ENCODE results near the gene MCUB. TPM values are rescaled to one million over a fixed set of nuclear protein-coding genes. Genes with fewer than 3 reads are reported as not detected.

MCUB gene
- polyA plus RNA-seq, 3 donors, result 117 to 125 (median 123) TPM

DNA sequence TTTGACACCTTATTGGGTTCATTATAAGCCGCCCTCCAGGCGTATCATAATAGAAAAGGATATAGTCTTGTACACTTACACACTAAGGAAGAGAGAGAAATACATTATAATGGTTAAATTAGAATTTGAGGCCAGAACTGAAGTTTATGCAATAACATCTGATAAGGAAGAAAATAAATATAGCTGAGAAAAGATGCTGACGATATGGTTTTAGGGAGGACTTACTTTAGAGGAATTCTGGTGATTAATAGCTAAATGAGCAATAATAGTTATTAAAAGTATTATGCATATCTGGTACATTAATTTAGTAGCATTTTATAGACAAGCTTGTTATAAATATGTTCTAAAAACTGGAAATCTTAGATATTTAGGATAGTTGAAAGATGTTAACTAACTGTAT, 12.1 kb downstream of the MCUB start:
- DNase-seq, result no peak
- Histone ChIP-seq H2AFZ (ENCODE audit: insufficient read depth, low read depth, low read length, poor library complexity, severe bottlenecking) (no peak overlapping the region), H3K4me3 (replicated peaks in 1 of 3; ENCODE audit: low read depth in 2 of 3, low read length in 3 of 3) (no peak overlapping the region), H3K4me2 (replicated peaks; ENCODE audit: extremely low read depth, low read length, poor library complexity, severe bottlenecking) (no peak overlapping the region), H3K9ac (ENCODE audit: insufficient read depth, low read length, poor library complexity, severe bottlenecking) (no peak overlapping the region), H3K27me3 (ENCODE audit: control insufficient read depth in 2 of 2, insufficient read depth in 2 of 2, low read length in 2 of 2) (no peaks in the 10 kb centered on the region), H3K4me1 (ENCODE audit: control insufficient read depth in 1 of 2, insufficient read depth in 2 of 2, low read length in 2 of 2) (peaks cover 0 to 3% of the 10 kb centered on the region in 2 donors), H3K27ac (ENCODE audit: low read depth in 1 of 2, low read length in 2 of 2) (no peak overlapping the region), H4K20me1 (ENCODE audit: insufficient read depth, low read length) (peaks cover 96% of the 10 kb centered on the region), H3K9me3 (replicated peaks in 1 of 2; ENCODE audit: control insufficient read depth in 1 of 2, insufficient read depth in 1 of 2, low read length in 2 of 2) (peaks cover 0 to 6% of the 10 kb centered on the region in 2 donors), H3K36me3 (replicated peaks in 1 of 2; ENCODE audit: control insufficient read depth in 1 of 2, insufficient read depth in 2 of 2, low read length in 2 of 2) (peaks cover 0 to 16% of the 10 kb centered on the region in 2 donors), H3K79me2 (ENCODE audit: insufficient read depth, low read length) (peaks cover 88% of the 10 kb centered on the region)
- Mint-ChIP-seq H3K27ac (no peak overlapping the region), H3K27me3 (ENCODE audit: low read depth in 3 of 3) (peaks cover 0 to 1% (median 1%) of the 10 kb centered on the region in 3 donors), H3K9me3 (peaks cover 0 to 9% (median 5%) of the 10 kb centered on the region in 7 donors), H3K4me3 (no peak overlapping the region), H3K36me3 (peaks cover 8 to 31% of the 10 kb centered on the region in 2 donors), H3K4me1 (peaks cover 18% of the 10 kb centered on the region)
- no CpG with 5 or more reads among the region's 3 CpGs for whole genome bisulfite sequencing (ENCODE audit: insufficient coverage)
- TF ChIP-seq, protein P1, sequence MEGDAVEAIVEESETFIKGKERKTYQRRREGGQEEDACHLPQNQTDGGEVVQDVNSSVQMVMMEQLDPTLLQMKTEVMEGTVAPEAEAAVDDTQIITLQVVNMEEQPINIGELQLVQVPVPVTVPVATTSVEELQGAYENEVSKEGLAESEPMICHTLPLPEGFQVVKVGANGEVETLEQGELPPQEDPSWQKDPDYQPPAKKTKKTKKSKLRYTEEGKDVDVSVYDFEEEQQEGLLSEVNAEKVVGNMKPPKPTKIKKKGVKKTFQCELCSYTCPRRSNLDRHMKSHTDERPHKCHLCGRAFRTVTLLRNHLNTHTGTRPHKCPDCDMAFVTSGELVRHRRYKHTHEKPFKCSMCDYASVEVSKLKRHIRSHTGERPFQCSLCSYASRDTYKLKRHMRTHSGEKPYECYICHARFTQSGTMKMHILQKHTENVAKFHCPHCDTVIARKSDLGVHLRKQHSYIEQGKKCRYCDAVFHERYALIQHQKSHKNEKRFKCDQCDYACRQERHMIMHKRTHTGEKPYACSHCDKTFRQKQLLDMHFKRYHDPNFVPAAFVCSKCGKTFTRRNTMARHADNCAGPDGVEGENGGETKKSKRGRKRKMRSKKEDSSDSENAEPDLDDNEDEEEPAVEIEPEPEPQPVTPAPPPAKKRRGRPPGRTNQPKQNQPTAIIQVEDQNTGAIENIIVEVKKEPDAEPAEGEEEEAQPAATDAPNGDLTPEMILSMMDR (IDR thresholded peaks at IDR 0.05), result no peak
- intact Hi-C loops (cut with micrococcal nuclease), result no loop called here

DNA sequence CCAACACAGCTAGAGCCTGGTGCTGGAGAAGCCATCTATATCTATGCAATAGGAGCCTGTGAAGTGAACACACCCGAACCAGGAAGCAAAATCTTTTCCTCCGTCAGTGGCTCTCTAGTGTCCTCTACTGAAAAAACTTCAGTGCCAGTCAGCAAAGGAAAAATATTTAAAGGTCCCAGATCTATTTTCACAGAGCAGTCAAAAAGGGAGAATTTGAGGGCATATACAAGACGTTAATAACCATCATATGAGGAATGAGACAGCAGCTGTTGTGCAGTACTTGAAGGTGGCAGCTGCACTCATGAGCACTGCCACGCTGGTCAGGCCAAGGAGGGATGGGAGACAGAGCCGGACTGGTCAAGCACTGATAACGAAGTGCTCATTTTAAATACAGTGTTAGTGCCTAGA, 14.4 kb downstream of the MCUB start:
- Histone ChIP-seq H3K27ac (ENCODE audit: low read depth in 1 of 2, low read length in 2 of 2) (peak overlapping the region in 1 of 2 donors; percentile 27), H3K27me3 (ENCODE audit: control insufficient read depth in 2 of 2, insufficient read depth in 2 of 2, low read length in 2 of 2) (no peaks in the 10 kb centered on the region), H3K79me2 (ENCODE audit: insufficient read depth, low read length) (peaks cover 90% of the 10 kb centered on the region), H3K9ac (ENCODE audit: insufficient read depth, low read length, poor library complexity, severe bottlenecking) (no peak overlapping the region), H3K4me1 (ENCODE audit: control insufficient read depth in 1 of 2, insufficient read depth in 2 of 2, low read length in 2 of 2) (peaks cover 0 to 3% of the 10 kb centered on the region in 2 donors), H3K4me2 (replicated peaks; ENCODE audit: extremely low read depth, low read length, poor library complexity, severe bottlenecking) (no peak overlapping the region), H3K9me3 (replicated peaks in 1 of 2; ENCODE audit: control insufficient read depth in 1 of 2, insufficient read depth in 1 of 2, low read length in 2 of 2) (peaks cover 0 to 6% of the 10 kb centered on the region in 2 donors), H2AFZ (ENCODE audit: insufficient read depth, low read depth, low read length, poor library complexity, severe bottlenecking) (no peak overlapping the region), H3K36me3 (replicated peaks in 1 of 2; ENCODE audit: control insufficient read depth in 1 of 2, insufficient read depth in 2 of 2, low read length in 2 of 2) (peaks cover 0 to 6% of the 10 kb centered on the region in 2 donors), H3K4me3 (replicated peaks in 1 of 3; ENCODE audit: low read depth in 2 of 3, low read length in 3 of 3) (no peak overlapping the region), H4K20me1 (ENCODE audit: insufficient read depth, low read length) (peaks cover 96% of the 10 kb centered on the region)
- intact Hi-C loops (cut with micrococcal nuclease), result no loop called here
- TF ChIP-seq, protein P1 (IDR thresholded peaks at IDR 0.05), result peak; percentile 32
- Mint-ChIP-seq H3K4me3 (no peak overlapping the region), H3K36me3 (peaks cover 8 to 38% of the 10 kb centered on the region in 2 donors), H3K27ac (peak overlapping the region in 1 of 7 donors; percentile 8), H3K9me3 (peaks cover 3 to 9% (median 5%) of the 10 kb centered on the region in 7 donors), H3K4me1 (peaks cover 18% of the 10 kb centered on the region), H3K27me3 (ENCODE audit: low read depth in 3 of 3) (peaks cover 0 to 1% (median 0%) of the 10 kb centered on the region in 3 donors)
- 80% methylated on average over 3 of the region's 6 CpGs for WGBS (ENCODE audit: insufficient coverage)
- DNase-seq, result peak; percentile 7 to 20 (median 15)

Measured in CD14-positive monocyte (primary cell).